GM12864 (cell line): ENCODE data around the gene ZFPM1.

Experiments used
- DNase-seq: peaks from one replicate; pipeline ENCODE4 v3.0.0-alpha.2; 2011; ENCODE audit warnings: low read depth
- H3K4me3 ChIP-seq: 2 replicates; pipeline ENCODE4 v1.5.1; 2011; ENCODE audit warnings: mild to moderate bottlenecking, low read depth, low read length, control low read depth
- TF ChIP-seq, protein P1 (sequence below): IDR thresholded peaks from 2 replicates; pipeline ENCODE4 v1.5.1; 2011; ENCODE audit warnings: low read depth, mild to moderate bottlenecking, moderate library complexity, low read length, control low read depth, inconsistent platforms; ENCODE audit errors: missing control alignments

The ZFPM1 gene

DNA sequence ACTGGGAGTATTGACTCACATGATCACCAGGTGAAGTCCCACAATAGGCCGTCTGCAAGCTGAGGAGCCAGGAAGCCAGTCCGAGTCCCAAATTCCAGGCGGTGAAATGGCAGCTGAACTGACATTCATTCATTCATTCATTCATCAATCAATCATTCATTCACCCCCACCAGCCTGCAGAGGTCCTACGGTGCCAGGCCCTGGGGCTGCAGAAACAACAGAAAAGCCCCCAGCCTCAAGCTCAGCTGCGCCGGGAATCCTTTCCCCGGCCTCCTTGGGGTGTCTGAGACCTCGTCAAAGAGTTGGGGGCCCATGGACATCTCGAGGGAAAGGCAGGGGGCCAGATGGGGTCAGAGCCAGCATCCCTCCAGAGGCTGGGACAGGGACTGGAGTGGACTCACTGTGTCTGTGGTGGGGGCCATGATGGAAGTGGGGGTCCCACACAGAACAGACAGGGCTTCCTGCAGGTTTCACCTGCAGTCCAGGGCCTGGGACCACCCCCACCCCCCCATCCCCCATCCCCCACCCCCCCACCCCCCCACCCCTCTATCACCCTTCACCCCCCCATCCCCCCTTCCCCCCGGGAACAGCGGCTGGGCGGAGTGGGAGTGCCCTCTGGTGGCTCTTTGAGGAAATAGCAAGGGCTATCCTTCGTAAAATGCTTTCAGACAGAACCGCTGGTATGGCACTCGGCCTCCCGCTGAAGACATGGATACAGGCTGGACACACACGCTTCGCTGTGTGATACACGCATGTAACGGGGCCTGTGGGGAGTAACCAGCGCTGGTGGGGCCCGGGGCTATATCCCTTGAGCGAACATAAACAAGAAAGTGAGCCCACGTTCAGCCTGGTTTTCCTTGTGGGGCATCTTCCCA lies 108.6 kb downstream of the ZFPM1 start:
- DNase-seq, result no peak
- TF ChIP-seq, protein P1, sequence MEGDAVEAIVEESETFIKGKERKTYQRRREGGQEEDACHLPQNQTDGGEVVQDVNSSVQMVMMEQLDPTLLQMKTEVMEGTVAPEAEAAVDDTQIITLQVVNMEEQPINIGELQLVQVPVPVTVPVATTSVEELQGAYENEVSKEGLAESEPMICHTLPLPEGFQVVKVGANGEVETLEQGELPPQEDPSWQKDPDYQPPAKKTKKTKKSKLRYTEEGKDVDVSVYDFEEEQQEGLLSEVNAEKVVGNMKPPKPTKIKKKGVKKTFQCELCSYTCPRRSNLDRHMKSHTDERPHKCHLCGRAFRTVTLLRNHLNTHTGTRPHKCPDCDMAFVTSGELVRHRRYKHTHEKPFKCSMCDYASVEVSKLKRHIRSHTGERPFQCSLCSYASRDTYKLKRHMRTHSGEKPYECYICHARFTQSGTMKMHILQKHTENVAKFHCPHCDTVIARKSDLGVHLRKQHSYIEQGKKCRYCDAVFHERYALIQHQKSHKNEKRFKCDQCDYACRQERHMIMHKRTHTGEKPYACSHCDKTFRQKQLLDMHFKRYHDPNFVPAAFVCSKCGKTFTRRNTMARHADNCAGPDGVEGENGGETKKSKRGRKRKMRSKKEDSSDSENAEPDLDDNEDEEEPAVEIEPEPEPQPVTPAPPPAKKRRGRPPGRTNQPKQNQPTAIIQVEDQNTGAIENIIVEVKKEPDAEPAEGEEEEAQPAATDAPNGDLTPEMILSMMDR, result peak; percentile 77
- H3K4me3 ChIP-seq, result no peak overlapping the region

DNA sequence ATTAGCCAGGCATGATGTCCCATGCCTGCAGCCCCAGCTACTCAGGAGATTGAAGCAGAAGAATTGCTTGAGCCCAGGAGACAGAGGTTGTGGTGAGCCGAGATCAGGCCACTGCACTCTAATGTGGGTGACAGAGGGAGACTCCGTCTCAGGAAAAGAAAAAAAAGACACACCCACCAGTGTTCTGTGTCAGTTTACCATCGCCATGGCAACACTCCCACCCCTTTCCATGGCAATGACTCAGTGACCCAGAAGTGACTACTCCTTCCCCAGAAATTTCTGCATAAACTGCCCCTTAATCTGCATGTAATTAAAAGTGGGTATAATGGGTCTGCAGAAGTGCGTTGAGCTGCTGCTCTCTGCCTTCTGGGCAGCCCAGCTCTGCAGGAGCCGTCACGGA lies 113.1 kb downstream of the ZFPM1 start:
- no peak for DNase-seq
- no peak overlapping the region for H3K4me3 ChIP-seq
- TF ChIP-seq, protein P1, result no peak

DNA sequence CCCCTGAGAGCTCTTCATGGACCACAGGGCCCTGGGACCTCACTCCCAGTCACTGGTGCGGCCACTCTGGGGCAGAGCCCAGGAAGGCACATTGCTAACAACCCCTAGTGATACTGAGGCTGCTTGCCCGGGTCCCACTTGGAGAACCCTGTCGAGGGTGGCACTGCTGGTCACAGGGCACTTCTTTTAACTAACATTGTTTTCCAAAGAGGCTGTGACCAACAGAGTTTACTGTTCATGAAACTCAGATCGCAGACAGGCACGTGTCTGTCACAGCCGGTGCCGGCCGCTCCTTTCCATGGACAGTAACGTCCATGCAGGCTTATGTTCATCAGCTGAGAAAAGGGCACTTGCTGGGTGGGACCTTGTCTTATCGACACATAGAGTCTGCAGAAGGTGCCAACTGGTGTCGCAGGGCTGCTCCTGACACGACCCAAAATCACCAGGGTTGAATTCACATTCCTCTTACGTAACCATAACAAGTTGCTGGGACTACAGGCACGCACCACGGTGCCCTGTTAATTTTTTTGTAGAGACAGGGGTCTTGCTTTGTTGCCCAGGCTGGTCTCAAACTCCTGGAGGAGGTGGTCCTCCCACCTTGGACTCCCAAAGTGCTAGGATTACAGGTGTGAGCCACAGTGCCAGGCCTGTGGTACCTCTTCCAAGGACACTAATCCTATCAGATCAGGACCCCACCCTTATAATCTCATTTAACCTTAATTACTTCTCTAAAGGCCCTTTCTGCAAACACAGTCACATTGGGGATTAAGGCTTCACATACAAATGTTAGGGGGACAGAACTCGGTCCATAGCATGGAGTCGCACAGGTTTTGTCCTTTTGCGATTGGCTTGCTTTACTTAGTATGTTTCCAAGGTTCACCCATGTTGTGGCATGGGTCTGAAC lies 115.9 kb downstream of the ZFPM1 start:
- peak overlapping the region; percentile 59 for H3K4me3 ChIP-seq
- TF ChIP-seq, protein P1, result no peak

DNA sequence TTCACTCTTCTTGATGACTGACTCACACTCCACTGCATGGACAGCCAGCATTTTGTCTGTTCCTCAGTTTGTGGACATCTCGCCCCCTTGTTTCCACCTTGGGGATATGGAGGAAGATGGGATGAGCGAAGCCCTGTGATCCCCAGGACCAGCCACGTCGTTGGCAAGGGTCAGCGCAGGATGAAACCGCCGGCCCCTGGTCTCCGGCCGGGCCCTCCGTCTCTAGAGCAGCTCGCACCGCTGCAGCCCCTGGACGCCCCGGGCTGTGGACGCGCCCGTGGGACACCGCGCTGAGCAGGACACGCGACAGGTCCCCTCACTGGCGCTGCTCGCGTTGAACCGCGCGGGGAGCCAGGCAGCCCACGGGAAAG lies 116.5 kb downstream of the ZFPM1 start:
- TF ChIP-seq, protein P1, result no peak
- peak overlapping the region; percentile 59 for H3K4me3 ChIP-seq
- DNase-seq, result no peak

More for the DNA sequence above, 115.9 kb downstream of the ZFPM1 start:
- no peak for DNase-seq

DNA sequence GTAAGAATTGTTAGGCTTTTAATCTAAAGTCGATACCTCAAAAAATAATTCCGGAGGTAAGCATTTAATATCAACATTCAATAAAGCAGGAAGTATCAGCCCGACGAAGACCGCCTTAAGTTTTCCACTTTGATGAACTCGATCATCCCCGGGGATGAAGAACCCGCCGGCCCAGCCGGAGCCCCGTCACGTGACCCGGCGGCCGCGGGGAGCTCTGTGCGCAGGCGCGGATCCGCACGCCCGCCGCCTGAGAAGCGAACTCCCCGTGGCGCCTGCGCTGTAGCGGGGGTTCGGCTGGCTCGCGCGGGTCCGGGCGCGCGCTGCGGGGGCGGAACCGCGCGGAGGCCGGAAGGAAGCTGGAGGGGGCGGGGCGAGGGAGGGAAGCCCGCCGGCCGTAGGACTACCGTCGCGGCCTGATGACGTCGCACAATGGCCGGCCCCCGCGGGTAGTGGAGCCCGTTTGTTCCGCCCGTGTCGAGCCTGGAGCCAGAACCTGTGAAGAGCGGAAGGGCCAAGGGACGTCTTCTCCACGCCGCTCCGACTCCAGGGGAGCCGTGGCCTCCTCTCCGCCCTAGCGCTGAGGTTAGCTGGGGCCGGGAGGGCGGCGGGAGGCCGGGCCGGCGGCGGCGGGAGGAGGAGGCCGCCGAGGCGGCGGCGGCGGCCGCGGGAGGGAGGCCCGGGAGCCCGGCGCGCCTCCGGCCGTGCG lies 117.1 kb downstream of the ZFPM1 start, which contains the start of gene ZC3H18:
Gene ZC3H18, plus strand, starts transcription at position 419 of the 706 bp plus-strand sequence. CDS start 6,721 bp downstream, outside the sequence.
- peak; percentile 75 for DNase-seq
- peak within 1 kb of the TSS; percentile 90 for H3K4me3 ChIP-seq
- TF ChIP-seq, protein P1, result no peak

DNA sequence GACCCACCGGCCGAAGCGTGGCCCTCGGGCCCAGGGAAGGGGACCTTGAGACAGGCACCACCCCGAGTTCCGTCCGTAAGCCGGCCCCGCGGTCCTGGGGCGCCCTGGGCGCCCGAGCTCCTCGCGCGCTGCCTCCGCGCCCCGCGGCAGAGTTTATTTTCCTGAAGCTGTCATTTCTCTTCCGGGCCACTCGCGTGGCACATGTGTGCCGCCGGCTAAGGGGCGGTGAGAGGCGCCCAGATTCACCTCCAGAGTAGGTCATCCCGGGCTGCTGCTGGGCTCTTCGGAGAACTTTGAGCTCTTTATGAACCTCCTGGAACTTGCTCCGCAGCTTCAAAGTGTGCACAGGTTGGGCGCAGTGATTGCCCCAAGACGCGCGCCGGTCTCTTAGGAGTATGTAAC lies 117.6 kb downstream of the ZFPM1 start:
- TF ChIP-seq, protein P1, result no peak
- H3K4me3 ChIP-seq, result peak overlapping the region; percentile 90

More for the DNA sequence above, 117.6 kb downstream of the ZFPM1 start:
- no peak for DNase-seq
